Cardiac septum (tissue), 1 donor: ENCODE results near the gene PIGH. TPM values are rescaled to one million over a fixed set of nuclear protein-coding genes. Genes with fewer than 3 reads are reported as not detected.
"Not testable (repeated sequence)": the region's sequence is repeated elsewhere in the genome, so short reads cannot be mapped to it uniquely, and the experiment has no call there.

Experiments used
- DNase-seq: peaks from one replicate; pipeline ENCODE4 v3.0.0-alpha.2; 2020; ENCODE audit warnings: low spot score
- intact Hi-C: fragments of 100-400 bp; cut with DNase I; formaldehyde crosslinking; loops from one replicate; pipeline ENCODE4 v1.14.0; 2022
- total RNA-seq: library from RNA; stranded (reverse); fragmentation: NEBNext Ultra II Directional; extraction: Animal tissue kit (Norgen Biotek cat#: 25700); gene quantifications from one replicate; pipeline ENCODE4 v1.2.1, GENCODE V29; 2021
- donor health status: DM: no; HTN: no; CAD: no.

PIGH gene
- total RNA-seq, 1 donor from 2014 or later: 10.6 TPM

DNA sequence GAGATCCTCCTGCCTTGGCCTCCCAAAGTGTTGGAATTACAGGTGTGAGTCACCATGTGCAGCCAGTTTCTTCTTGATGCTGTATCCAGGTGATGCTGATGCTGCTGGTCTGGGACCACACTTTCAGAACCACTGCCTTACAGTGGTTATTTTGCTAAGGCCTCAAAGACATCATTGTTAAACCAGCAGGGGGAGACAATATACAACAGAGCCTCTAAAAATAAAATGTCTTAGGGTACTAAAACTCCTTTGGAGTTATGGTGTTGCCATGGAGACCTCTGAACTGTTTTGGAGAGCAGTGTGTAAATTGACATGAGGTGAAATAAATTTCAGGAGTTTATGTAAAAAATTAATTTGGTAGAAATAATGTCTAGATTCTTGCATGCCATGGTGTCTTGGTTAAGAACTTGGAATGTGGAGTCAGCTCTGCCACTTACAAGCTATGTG lies 18.6 kb upstream of the PIGH start:
- intact Hi-C loops: loop anchor here (1.0 to 2.0 kb wide), 2 partner anchors 48 to 86 kb away; no protein-coding TSS in a partner anchor

DNA sequence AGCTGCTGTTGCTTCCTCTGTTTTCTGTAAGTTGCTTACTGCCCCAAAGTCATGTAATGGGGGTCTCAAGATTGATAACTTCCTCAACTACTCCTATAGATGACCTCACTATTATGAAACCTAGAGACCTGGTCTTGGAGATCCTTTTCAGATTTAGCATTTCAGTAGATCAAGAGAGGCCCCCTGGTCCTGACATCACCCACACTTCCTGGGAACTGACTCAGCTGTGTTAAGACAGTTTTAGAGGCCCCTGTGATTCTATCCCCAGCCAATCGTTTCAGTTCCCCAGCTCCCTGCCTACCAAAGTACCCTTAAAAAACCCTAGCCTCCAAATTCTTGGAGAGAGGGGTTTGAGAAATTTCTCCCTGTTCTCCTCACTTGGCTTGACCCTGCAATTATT lies 10.4 kb upstream of the PIGH start:
- intact Hi-C loops: no loop called here
- no peak for DNase-seq

More for the DNA sequence above, 18.6 kb upstream of the PIGH start:
- no peak for DNase-seq

DNA sequence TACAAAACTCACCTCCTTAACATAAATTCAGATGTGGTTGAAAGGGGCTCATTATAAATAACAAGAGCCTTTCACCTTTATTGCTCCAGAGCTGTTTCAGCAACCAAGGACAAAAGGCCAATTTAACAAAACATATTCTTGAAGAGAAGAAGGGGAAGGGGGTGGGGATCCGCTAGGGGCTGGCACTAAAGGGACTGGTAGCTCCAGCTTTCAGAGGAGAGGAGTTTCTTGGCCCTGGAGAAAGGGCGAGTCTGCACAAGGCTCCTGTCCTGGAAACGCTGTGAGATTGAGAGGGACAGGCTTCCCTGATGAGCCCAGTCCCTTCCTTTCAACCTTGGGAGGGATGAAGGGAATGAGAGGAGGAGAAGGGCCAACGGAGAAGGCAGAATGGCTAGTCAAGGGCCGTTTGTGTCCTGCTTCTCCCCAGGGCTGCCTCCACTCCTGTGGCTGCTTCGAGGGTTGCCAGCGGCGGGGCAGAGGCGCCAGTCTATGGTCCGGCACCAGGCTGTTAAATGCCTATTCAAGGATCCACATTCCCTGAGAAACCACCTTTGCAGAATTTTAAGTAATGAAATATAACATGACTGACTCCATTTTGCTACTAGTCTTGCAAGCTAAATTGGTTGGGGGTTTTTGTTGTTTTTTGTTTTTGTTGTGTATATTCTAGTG lies 9.7 kb upstream of the PIGH start:
- no peak for DNase-seq
- intact Hi-C loops: no loop called here

DNA sequence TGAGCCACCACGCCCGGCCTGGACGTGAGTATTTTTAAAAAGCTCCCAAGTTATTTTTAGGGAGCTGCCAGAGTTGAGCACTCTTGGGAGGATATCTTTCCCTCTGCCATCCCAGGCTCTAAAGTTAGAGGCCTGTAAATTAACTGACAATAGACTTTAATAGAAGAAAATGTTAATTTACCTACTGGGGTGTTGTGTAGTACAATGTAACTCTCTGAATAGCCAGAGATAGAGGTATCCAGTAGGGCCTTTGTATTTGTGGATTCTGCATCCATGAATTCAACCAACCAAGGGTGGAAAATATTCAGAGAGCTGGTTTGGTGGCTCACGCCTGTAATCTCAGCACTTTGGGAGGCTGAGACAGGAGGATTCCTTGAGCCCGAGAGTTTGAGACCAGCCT lies 7.6 kb upstream of the PIGH start:
- no peak for DNase-seq
- intact Hi-C loops: no loop called here

DNA sequence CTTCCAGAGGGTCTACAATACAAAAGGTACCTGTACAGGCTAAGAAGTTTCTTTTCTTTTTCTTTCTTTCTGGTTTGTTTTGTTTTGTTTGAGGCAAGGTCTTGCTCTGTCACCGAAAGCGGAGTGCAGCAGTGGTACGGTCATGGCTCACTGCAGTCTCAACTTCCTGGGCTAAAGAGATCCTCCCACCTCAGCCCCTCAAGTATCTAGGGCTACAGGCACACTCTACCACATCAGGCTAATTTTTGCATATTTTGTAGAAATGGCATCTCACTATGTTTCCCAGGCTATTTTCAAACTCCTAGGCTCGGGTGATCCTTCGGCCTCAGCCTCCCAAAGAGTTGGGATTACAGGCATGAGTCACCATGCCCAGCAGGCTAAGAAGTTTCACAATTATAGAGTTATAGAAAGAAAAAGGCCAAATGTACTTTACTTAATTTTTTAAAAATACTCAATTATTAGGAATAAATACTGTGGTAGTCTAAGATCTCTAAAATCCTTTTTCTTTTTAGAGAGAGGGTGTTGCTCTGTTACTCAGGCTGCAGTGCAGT lies 3.0 kb upstream of the PIGH start:
- intact Hi-C loops: no loop called here
- no peak for DNase-seq

DNA sequence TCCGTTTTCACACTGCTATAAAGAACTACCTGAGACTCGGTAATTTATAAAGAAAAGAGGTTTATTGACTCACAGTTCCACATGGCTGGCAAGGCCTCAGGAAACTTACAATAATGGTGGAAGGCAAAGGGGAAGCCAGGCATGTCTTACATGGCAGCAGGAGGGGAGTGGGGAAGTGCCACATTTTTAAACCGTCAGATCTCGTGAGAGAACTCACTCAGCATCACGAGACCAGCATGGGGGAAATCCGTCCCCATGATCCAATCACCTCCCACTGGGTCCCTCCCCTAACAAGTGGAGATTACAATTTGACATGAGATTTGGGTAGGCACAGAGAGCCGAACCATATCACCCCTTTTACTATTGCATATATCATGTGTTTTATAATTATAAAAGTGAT lies 2.0 kb upstream of the PIGH start:
- DNase-seq: no peak
- intact Hi-C loops: no loop called here

DNA sequence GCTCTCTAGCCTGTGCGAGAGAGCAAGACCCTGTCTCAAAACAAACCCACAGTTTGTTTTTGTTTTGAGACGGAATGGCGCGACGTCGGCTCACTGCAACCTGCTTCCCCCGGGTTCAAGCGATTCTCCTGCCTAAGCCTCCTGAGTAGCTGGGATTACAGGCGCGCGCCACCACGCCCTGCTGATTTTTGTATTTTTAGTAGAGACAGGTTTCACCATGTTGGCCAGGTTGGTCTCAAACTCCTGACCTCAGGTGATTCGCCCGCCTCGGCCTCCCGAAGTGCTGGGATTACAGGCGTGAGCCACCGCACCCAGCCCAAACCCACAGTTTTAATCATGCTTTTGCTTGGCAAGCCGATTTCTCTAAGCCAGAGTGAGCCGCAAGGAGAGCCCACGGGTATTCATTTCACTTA lies 500 bp upstream of the PIGH start:
- intact Hi-C loops: loop anchor here (1.0 kb wide), 1 partner anchor 74 kb away; the partner anchor contains the start of gene VTI1B
- not testable (repeated sequence) for DNase-seq

DNA sequence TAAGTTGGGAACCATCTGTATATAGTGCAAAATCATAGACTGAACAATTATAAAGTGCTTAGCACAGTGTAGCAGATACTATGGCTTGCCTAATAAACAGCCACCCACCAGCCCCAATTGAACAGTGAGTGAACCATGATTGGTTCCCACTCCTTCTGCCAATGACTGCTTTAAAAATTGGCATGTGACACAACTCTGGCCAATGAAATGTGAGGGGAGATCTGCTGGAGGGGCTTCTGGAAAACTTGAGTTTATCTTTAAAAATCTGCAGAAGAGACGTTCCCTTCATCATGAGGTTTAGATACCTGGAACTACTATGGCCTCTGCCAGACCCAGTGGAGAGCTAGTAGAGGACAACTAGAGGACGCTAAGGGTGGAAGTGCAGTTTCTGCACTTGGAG lies 4.7 kb downstream of the PIGH start:
- DNase-seq: no peak
- intact Hi-C loops: no loop called here

DNA sequence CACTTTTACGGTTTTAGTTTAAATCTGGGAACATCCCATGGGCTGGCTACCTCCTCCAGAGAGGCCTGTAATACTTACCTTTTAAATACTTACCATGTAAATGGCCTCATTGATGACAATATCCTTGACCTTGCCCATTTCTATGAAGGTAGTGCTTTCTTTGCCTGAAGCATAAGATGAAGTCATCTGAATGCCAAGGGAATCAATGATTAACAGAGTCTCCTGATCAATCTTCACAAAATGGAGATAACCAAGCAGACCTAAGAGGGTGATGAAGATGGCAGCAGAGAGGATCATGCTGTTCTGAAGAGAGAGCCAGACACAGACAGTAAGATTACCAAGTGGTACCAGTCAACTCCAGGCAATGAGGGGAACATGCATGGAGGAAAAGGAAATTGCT lies 6.4 kb downstream of the PIGH start:
- intact Hi-C loops: not testable (repeated sequence)

DNA sequence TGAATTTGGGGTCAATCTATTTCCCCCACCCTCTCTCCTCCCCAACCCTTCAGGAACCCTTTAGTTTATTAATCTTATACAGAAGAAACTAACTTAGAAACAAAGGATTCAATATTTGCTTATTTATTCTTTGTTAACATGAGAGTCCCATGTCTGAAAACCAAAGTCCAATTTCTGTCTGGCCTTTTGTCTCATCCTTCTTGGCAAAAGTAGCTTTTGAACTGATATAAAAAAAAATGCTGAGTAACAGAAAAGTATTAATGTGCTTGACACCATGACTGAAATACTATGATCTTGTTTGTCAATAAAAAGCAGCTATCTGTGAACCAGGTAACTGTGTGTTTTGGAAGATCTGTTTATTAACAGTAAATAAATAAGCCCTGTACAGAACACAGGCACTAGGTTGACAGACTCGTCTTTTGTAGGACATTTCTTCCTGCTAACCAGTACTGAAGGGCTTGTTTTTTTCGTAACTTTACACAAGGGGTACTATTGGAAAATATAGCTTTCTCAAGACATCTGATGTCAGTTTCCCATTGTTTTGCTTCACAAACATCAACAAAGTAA lies 10.8 kb downstream of the PIGH start:
- DNase-seq: no peak
- intact Hi-C loops: no loop called here

More for the DNA sequence above, 6.4 kb downstream of the PIGH start:
- DNase-seq: not testable (repeated sequence)

DNA sequence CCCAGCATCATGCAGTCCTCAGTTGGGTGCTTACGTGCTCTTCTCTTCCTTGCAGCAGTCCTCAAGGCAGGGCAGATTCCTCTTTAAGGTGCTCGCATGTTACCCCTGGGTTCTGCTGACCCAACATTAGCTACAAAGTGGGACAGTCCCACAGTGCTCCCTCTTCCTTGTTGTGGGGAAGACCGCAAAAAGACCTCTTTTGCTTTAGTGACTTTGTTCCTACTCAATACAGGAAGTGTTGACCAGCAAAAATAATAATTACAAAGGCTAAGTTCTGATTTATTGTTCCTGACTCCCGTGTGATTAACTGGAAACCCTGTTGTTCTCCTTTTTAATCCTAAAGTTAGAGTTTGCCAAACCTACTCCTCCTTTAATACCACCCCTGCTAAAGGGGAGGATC lies 13.7 kb downstream of the PIGH start:
- intact Hi-C loops: no loop called here
- no peak for DNase-seq

DNA sequence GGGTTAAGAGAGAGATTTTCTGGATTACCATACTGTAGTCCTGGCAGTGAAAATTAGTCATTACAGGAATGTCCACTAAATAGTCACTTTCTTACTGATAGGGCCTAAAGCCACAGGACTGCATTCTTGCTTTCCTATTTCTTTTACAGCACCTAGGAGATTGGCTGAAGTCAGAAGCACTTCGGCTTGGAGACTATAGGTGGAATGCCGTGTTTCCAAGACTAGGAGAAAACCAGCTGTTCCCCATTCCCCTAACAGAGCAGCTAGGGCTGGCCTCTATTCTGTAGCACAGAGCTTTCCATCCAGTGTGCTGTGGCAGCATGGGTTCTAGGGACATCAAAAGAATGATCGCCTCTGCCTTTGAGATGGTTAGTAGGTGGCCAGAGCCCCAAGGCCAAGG lies 15.1 kb downstream of the PIGH start:
- DNase-seq: no peak
- intact Hi-C loops: loop anchor here (5.0 kb wide), 1 partner anchor 117 kb away; the partner anchor contains the start of gene RDH12

DNA sequence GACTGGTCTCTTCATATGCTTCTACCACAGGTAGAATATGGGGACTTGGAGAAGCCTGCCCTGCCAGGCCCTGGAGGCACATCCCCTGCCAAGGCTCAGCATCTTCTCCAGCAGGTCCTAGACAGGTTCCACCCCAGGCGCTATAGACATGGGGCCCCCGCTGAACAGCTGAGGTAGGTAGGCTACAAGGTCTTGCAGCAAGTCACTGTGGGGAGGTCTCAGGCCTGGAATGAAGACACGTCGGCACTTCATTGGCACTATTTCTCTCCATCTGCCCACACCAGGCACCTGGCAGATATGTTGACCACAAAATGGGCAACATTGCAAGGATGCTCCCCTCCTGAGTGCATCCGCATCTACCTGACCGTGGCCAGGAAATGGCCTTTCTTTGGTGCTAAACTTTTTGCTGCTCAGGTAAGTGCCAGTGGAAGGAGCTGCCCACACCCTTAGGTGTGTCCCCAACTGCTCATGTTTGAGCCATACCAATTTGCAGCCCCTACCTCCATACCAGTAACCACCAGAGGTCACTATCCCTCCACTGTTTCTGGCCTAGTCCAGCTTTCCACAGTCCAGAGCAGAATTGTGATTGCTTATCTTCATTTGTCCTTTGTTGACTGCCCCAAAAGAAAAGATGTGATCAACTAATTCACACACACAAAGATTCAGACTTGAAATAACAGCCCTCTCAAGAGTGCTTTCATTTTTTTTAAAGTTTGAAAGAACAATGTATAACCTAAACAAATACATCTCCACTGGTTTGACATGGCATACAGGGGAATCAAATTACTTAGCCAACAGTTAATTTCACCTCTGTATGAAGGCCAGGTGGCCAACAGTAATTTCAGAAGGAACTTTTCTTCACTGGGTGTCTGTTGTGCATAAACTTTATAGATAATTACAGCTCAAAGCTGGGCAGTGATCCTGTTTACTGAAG lies 16.1 kb downstream of the PIGH start:
- intact Hi-C loops: loop anchor here (5.0 kb wide), 1 partner anchor 118 kb away; the partner anchor contains the start of gene RDH12
- no peak for DNase-seq

DNA sequence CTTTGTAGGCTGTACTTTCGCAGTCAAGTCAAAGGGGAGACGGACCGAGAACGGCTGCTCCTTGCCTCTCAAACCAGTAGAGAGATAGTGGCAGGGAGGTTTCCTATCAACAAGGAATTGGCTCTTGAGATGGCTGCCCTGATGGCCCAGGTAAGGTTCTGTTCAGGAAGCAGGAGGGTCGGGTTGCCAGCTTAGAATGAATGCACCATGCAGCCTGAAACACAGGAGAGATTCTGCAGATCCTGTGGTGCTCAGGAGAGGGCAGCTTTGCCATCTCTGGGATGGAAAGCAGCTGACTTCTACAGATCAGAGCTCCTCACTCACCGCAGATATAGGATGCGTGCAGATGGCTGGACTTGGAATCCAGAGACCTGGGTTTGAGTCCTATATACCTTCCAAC lies 18.0 kb downstream of the PIGH start:
- intact Hi-C loops: loop anchor here (5.0 kb wide), 1 partner anchor 120 kb away; the partner anchor contains the start of gene RDH12
- no peak for DNase-seq

DNA sequence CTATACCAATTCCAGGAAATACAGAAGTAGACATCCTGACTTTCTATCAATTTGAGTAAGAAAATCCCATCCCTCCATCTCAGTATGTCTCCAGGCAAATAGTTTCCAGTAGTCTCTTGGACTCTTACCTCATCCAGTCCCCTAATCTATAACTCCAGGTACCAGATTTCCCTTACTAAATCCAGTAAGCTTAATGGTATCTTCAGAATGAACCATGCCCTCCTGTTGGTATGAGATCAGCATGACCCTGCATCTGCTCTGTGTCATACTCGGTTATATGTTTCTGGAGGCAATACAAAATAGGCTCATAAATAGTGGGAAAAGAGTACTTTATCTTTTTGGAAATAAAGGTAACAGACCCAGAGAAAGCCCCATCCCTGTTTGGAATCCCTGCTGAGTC lies 18.4 kb downstream of the PIGH start:
- no peak for DNase-seq
- intact Hi-C loops: loop anchor here (5.0 kb wide), 1 partner anchor 121 kb away; the partner anchor contains the start of gene RDH12

DNA sequence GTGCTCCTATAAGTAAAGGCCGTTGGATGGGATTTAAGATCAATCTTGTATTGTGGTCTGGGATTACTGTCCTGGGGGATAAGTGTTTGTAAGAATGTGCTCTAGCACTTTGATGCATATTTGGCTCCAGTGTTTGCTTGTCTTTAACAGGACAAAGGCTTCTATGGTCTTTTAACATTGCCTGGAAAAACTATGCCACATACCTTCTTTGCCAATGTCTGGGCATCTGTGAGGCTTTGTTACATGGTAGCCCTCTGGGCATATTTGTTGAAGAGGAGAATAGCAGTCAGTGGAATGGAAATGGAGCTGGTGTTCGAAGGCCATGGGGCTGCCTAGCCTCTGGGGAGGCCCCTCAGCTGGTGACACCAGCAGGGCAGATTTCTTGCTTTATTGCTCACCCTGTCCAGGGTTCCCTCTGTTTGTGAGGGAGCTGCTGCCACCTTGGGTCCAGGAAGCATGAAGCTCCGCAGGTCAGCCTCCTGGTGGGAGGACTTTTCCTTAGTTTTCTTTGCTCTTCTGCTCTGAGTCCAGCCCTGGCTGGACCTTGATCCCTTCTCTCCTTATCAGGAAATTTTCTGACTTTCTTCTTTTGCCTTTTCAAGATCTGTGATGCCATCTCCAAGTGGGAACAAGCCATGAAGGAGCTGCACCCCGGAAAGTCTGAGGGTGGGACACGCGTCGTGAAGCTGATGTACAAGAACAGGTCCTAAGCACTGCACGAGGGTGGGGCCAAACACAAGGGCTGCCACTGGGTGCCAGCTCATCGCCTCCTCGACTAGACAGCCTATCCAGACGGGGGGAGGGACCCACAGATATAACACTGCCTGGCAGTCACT lies 19.5 kb downstream of the PIGH start:
- intact Hi-C loops: loop anchor here (5.0 kb wide), 1 partner anchor 122 kb away; the partner anchor contains the start of gene RDH12
- DNase-seq: no peak

DNA sequence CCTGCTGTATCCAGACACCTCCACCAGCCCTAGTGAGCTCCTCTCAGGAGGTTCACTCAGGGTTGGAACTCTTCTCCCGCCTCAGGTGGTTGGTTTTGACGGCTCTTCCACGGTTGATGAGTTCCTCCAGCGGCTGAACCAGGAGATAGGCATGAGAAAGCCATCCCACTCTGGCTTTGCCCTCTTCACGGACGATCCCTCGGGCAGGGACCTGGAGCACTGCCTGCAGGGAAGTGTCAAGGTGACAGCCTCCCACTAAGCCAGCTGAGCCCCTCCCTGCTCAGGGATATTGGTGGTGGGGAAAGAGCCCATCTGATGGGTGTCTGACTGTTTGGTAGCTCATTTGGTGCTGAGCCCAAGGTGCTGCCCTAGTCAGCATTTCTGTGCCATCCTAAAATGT lies 20.4 kb downstream of the PIGH start:
- DNase-seq: no peak
- intact Hi-C loops: loop anchor here (5.0 kb wide), 1 partner anchor 123 kb away; the partner anchor contains the start of gene RDH12

DNA sequence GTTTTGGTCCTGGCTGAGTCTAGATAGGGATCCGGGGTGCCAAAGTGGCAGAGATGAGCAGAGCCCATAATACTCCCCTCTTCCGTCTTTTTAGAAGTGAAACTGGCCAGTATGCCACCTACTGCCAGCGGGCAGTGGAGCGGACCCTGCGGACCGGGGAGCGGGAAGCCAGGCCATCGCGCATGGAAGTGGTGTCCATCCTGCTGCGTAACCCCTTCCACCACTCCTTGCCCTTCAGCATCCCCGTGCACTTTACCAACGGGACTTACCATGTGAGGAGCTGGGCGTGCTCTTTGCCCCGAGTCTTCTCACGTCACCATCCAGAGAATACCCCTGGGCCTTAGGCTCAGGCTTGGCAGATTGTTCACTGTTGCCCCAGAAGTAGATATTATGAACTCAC lies 21.0 kb downstream of the PIGH start:
- no peak for DNase-seq
- intact Hi-C loops: no loop called here
